SK-MEL-5 (cell line): ENCODE data around the gene PTGER4. TPM values are rescaled to one million over a fixed set of nuclear protein-coding genes. Genes with fewer than 3 reads are reported as not detected.
"Not testable (repeated sequence)": the region's sequence is repeated elsewhere in the genome, so short reads cannot be mapped to it uniquely, and the experiment has no call there.

ENCODE experiments used
- DNase-seq: peaks from one replicate; pipeline ENCODE4 v3.0.0-alpha.2; 2016; ENCODE audit warnings: low read depth, low spot score
- in situ Hi-C: cut with HindIII; loops from 2 replicates; pipeline ENCODE4 v1.10.0; 2016; ENCODE audit warnings: low sequenced_read_pairs, high pct_unique_total_duplicates, low pct_unique_long_range_greater_than_20kb
- polyA plus RNA-seq, 2 experiments: library from polyadenylated mRNA; depleted of rRNA; stranded (reverse); fragments of >200 nt; gene quantifications; 2 replicates each; pipeline ENCODE4 v1.2.3, GENCODE V29; 2015
- total RNA-seq: library from RNA; depleted of rRNA; stranded (reverse); fragments of >200 nt; shearing (Covaris generic); gene quantifications from 2 replicates; pipeline ENCODE4 v1.2.3, GENCODE V29; 2014; rRNA removed

Gene PTGER4
- total RNA-seq = 0.95 and 1.0 TPM in 2 replicates
- polyA plus RNA-seq (2015; cell fraction: cytosol; rRNA removed) = 0.20 and 0.55 TPM in 2 replicates
- 0.15 and 0.28 TPM in 2 replicates for polyA plus RNA-seq (2015; cell fraction: nucleus; rRNA removed)

DNA sequence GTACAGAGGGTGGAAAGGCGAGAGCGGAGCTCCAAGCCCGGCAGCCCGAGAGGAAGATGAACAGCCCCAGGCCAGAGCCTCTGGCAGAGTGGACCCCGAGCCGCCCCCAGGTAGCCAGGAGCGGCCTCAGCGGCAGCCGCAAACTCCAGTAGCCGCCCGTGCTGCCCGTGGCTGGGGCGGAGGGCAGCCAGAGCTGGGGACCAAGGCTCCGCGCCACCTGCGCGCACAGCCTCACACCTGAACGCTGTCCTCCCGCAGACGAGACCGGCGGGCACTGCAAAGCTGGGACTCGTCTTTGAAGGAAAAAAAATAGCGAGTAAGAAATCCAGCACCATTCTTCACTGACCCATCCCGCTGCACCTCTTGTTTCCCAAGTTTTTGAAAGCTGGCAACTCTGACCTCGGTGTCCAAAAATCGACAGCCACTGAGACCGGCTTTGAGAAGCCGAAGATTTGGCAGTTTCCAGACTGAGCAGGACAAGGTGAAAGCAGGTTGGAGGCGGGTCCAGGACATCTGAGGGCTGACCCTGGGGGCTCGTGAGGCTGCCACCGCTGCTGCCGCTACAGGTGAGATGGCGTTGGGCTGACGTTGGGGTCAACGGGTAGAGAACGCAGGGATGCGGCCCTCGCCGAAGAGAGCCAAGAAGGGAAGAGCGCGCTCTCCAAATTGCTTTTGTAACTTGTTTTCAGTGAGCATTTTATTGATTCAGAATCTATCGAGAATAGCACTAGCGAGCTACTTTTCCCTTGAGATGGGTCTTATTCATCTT lies at the start of gene PTGER4:
Gene PTGER4, plus strand, starts transcription at position 3 of the 769 bp plus-strand sequence. CDS start 1,079 bp downstream, outside the sequence.
- in situ Hi-C loops = loop anchor here (25.0 kb wide), 1 partner anchor 1093 kb away; no protein-coding TSS in a partner anchor
- DNase-seq = no peak

DNA sequence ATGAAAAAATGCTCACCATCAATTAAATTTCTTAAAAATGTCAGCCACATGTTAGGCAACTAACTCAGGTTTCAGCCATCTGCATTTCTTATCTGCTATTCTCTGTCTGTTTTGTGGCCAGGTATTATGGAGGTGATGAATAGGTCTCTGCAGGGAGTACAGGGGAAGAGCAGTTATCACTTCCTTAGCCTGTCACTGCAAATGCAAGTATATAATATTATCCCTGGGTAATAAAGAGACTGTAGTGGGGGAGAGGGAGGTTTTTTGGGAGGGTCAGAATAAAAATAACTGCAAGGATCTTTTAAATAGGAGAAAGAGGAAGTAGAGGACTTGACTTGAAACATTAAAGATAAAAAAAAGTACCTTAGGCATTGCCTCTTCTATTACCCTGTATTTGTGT lies 49.6 kb upstream of the PTGER4 start:
- DNase-seq = no peak
- in situ Hi-C loops = no loop called here

DNA sequence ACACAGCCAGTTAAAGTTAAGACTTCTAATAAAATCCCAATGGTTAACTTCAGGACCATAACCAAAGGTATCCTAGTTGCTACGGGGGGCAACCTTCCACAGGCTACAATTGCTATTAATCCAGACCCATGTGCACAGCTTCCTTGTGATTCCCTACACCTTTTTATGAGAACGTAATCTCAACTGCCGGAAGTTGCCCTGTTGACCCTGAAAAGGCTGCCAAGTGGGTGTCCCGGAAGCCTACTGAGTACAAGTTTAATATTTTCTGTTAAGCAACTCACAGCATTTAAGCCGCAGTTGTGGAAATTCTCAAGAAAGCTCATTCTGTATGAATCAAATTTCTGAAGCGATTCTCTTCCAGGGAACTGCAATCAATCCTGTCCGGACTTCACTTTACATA lies 48.5 kb upstream of the PTGER4 start:
- DNase-seq = no peak
- in situ Hi-C loops = no loop called here

DNA sequence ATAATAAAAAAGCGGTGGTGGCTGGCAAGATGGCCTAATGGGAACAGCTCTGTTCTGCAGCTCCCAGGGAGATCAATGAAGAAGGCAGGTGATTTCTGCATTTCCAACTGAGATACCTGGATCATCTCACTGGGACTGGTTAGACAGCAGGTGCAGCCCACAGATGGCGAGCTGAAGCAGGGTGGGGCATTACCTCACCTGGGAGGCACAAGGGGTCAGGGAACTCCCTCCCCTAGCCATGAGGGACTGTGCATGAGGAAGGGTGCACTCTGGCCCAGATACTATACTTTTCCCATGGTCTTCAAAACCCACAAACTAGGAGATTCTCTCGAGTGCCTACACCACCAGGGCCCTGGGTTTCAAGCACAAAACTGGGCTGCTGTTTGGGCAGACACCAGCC lies 45.6 kb upstream of the PTGER4 start:
- in situ Hi-C loops = no loop called here
- no peak for DNase-seq

DNA sequence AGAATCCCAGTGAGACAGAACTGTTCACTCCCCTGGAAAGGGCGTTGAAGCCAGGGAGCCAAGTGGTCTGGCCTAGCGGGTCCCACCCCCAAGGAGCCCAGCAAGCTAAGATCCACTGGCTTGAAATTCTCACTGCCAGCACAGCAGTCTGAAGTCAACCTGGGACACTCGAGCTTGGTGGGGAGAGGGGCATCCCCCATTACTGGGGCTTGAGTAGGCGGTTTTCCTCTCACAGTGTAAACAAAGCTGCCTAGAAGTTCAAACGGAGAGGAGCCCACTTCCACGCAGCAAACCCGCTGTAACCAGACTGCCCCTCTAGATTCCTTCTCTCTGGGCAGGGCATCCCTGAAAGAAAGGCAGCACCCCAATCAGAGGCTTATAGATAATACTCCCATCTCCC lies 45.1 kb upstream of the PTGER4 start:
- in situ Hi-C loops = no loop called here
- DNase-seq = no peak

DNA sequence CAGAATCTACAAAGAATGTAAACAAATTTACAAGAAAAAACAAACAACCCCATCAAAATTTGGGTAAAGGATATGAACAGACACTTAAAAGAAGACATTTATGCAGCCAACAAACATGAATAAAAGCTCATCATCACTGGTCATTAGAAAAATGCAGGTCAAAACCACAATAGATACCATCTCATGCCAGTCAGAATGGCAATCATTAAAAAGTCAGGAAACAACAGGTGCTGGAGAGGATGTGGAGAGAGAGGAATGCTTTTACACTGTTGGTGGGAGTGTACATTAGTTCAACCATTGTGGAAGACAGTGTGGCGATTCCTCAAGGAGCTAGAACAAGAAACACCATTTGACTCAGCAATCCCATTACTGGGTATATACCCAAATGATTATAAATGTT lies 40.2 kb upstream of the PTGER4 start:
- DNase-seq, in situ Hi-C loops: not testable (repeated sequence)

DNA sequence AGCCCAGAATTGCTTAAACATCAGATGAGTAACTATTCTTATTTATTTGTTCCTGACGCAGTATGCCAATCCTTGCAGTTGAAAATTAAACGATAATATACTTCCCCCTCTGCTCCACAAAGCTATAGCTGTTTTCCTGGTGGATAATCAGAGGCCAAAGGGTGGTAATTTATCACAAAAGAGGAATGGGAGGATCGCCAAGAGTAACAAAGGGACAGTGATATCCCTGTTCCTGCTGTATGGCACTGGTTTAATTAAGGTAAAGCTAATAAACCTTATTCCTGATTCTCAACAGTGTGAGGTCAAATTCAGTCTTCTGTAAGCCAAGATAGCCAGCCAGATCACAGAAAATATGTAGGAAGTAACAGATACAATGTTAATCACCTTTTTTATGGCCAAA lies 33.4 kb upstream of the PTGER4 start:
- DNase-seq = no peak
- in situ Hi-C loops = no loop called here

DNA sequence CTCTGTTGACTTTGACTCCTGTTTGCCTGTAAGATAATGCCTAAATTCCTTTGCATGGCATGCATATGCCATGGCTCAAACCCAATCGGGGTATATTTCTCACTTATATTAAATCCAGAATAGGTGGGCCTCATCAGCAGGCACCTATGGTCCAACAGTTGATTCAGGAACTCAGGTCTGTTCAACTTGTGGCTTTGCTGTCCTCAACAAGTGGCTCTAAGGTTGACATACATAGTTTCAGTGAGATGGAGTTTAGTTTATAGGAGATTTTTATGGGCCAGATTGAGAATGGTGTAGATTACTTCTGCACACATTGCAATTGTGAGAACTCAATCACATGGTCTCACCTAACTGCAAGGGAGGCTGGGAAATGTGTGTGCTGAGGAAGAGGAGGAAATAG lies 31.6 kb upstream of the PTGER4 start:
- in situ Hi-C loops = no loop called here
- DNase-seq = no peak

DNA sequence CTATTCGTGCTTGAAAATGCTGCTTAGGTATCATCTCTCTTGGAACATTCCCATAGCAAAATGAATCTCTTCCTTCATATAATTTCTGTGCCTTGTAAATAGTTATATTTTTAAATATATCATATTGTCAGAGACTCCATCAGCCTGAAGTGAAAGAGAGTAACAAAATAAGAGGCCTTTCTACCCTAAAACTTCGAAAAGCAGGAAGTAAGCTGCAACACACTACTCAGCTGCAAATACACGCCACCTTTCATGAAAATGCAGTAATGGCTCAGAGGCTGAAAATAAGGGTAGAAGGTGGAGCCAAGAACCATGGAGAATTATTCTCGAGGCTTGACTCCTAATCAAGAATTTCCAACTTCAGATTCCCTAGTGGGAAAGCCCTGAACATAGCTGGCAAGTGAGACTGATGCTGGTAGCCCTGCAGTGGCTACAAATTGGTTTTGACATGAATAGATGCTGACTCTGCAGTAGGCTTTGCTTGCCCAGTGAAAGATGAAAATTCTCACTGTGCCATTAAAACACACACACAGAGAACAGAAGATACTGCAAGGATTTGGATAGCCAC lies 30.2 kb upstream of the PTGER4 start:
- in situ Hi-C loops = no loop called here
- no peak for DNase-seq

DNA sequence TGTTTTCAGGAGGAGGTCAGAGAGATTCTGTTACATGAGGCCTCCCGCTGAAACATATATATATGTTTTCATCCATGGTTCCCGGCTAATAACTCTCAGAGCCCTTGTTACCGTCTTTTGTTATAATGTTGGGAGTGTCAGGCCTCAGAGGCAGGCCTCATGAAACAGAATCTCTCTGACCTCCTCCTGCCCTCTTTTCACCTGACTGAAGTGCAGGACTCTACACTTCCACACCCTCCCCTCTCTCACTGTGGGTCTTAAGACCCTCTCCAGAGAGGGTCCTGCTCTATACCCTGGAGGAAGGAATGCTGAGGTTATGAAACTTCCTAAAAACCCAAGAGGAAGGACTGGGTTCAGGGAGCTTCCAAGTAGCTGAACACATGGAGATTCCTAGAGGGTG lies 28.5 kb upstream of the PTGER4 start:
- in situ Hi-C loops = no loop called here
- no peak for DNase-seq

DNA sequence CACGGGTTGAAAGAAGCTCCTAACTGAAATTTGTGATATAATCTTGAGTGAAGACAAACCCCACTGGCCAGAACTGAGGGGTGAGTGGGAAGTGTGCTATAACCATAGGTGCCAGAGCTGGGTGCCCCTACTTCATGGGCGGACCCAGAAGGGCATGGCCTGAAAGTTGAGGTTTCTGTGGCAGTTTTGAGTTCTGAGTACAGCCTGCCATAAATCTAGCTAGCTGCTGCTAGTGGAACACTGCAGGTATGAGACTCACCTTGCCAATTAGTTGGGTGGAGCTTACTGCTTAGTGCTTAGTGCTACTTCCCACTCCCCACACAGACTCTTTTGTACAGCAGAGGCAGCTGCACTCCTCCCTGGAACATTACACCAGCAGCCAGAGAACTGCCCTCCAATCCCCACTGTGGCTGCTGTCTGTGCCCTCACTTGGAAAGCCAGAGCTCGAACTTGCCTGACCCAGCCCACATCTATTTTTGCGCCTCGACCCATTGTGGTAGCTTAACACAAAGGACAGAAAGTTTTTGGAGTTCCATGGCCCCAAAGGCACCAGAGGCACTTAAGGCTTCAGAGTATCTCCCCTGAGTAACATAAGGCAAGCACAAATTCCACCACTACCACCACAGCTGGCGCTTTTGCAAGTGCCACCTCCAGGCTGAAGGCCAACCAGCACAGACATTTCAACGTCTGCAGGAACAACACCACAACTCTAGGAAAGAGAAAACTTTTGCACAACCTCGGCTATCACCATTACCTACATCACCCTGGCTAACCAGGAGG lies 27.1 kb upstream of the PTGER4 start:
- no peak for DNase-seq
- in situ Hi-C loops = no loop called here

DNA sequence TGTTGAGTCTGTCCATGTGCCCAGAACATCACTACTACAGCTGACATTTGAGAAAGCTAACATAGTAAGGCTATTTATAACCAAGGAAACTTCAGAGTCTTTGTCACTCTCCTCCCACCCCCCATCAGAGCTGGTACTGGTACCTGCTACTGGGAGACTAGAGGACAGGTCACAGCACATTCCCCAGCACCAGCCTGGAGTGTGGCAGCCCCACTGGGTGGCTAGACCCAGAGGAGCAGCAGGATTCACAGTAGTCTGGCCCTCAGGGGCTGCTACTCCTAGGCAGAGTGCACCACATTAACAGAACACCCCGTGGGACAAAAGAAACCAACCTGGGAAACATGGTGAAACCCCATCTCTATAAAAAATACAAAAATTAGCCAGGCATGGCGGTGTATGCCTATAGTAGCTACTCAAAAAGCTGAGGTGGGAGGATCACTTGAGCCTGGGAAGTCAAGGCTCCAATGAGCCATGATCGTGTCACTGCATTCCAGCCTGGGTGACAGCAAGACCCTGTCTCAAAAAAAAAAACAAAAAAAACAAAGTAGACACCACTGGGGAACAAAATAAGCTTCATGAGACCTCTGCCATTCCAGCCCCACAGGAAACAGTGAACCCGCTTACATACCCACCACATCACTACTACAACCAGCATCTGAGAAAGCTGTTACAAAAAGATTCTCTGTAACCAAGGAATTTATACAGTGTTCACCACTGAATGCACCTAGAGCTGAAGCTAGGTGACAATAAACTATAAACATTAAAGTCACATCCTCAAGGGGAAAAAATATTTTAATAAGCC lies 26.3 kb upstream of the PTGER4 start:
- DNase-seq = no peak
- in situ Hi-C loops = no loop called here

DNA sequence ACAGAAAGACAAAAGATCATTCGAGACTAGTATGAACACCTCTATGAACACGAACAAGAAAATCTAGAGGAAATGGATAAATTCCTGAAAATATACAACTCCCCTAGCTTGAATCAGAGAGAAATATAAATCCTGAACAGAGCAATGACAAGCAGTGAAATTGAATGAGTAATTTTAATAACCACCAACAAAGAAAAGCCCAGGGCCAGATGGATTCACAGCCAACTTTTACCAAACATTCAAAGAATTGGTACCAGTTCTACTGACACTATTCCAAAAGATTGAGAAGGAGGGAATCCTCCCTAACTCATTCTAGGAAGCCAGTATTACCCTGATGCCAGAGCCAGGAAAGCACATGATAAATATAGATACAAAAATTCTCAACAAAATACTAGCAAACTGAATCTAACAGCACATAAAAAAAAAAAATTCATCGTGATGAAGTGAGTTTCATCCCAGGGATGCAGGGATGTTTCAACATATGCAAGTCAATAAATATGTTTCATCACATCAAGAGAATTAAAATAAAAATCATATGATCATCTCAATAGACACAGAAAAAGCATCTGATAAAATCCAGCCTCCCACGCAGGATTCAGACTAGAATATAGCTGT lies 25.2 kb upstream of the PTGER4 start:
- no peak for DNase-seq
- in situ Hi-C loops = no loop called here

DNA sequence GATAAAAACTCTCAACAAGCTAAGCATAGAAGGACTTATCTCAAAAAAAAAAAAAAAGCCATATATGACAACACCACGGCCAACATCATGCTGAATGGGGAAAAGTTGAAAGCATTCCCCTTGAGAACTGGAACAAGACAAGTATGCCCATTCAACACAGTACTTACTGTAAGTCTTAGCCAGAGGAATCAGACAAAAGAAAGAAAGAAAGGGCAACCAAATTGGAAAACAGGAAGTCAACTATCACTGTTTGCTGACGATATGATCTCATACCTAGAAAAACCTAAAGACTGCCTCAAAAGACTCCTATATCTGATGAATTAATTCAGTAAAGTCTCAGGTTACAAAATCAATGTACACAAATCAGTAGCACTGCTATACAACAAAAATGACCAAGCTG lies 24.6 kb upstream of the PTGER4 start:
- in situ Hi-C loops = no loop called here
- DNase-seq = peak; percentile 51

DNA sequence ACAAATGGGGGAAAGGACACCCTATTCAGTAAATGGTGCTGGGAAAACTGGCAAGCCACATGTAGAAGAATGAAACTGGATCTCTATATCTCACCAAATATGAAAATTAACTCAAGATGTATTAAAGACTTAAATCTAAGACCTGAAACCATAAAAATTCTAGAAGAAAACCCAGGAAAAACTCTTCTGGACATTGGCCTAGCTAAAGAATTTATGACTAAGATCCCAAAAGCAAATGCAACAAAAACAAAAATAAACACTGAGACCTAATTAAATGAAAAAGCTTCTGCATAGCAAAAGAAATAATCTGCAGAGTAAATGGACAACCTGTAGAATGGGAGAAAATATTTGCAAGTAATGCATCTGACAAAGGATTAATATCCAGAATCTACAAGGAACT lies 23.6 kb upstream of the PTGER4 start:
- DNase-seq, in situ Hi-C loops: not testable (repeated sequence)

DNA sequence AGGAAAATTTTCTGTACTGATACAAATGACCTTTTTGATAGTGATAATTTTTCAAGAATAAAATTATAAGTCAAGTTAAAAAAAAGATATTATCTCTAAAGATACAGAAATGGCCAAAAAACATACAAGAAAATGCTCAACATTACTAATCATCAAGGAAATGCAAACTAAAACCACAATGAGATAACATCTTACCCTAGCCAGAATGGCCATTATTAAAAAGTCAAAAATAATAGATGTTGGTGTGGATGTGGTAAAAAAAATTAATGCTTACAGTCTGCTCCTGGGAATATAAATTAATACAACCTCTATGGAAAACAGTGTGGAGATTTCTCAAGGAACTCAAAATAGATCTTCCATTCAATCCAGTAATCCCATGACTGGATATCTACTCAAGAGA lies 22.9 kb upstream of the PTGER4 start:
- in situ Hi-C loops = no loop called here
- no peak for DNase-seq

DNA sequence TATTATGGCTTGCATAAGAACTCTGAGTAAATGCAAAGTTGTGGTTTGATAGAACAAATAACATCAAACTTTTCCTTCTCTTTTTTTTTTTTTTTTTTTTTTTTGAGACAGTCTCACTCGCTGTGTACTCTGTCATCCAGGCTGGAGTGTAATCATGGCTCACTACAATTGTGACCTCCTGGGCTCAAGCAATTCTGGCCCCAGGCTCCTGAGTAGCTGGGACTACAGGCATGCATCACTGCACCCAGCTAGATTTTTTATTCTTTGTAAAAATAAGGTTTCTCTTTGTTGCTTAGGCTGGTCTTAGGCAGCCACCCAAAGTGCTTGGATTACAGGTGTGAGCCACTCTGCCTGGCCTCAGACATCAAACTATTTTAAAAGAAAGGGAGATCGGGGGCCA lies 19.0 kb upstream of the PTGER4 start:
- DNase-seq = no peak
- in situ Hi-C loops = no loop called here
